HepG2 (cell line): ENCODE measurements around the gene RPL26. TPM values are rescaled to one million over a fixed set of nuclear protein-coding genes. Genes with fewer than 3 reads are reported as not detected.

ENCODE experiments used
- ARHGAP35 ChIP-seq: sonication (generic); formaldehyde crosslinking; IDR thresholded peaks from 2 replicates; pipeline ENCODE4 v1.9.0; 2022; ENCODE audit warnings: mild to moderate bottlenecking, inconsistent platforms, moderate library complexity, missing genetic modification reagents, borderline replicate concordance
- EED ChIP-seq: sonication (generic); formaldehyde crosslinking; IDR thresholded peaks from 2 replicates; pipeline ENCODE4 v1.5.0; 2020; ENCODE audit warnings: mild to moderate bottlenecking, missing genetic modification reagents
- IRX3 ChIP-seq: sonication (generic); formaldehyde crosslinking; IDR thresholded peaks from 2 replicates; pipeline ENCODE4 v1.8.1; 2023; ENCODE audit warnings: mild to moderate bottlenecking, low read depth, missing genetic modification reagents, borderline replicate concordance
- KDM1A ChIP-seq: IDR thresholded peaks from 2 replicates; pipeline ENCODE4 v1.6.1; 2016; ENCODE audit warnings: missing compliant biosample characterization
- NR2F2 ChIP-seq: IDR thresholded peaks from 2 replicates; pipeline ENCODE4 v1.6.1; 2012; ENCODE audit warnings: low read depth, inconsistent platforms, borderline replicate concordance
- RARA ChIP-seq: IDR thresholded peaks from 2 replicates; pipeline ENCODE4 v1.6.1; 2016; ENCODE audit warnings: missing genetic modification reagents, missing compliant biosample characterization
- RFX1 ChIP-seq: fragments of 450-650 bp; IDR thresholded peaks from 2 replicates; pipeline ENCODE4 v1.6.1; 2017
- SATB2 ChIP-seq: sonication (generic); formaldehyde crosslinking; IDR thresholded peaks from 2 replicates; pipeline ENCODE4 v1.5.0; 2020; ENCODE audit warnings: missing genetic modification reagents
- SPEN ChIP-seq: sonication (generic); formaldehyde crosslinking; IDR thresholded peaks from 2 replicates; pipeline ENCODE4 v1.5.1; 2020; ENCODE audit warnings: low read depth, mild to moderate bottlenecking, missing genetic modification reagents
- YY1 ChIP-seq: IDR thresholded peaks from 2 replicates; pipeline ENCODE4 v1.6.1; 2011; ENCODE audit warnings: low read length, low read depth, moderate library complexity, mild to moderate bottlenecking; ENCODE audit not compliant: insufficient read depth, insufficient replicate concordance
- ZBTB14 ChIP-seq: sonication (generic); formaldehyde crosslinking; IDR thresholded peaks from 2 replicates; pipeline ENCODE4 v1.4.0; 2020; ENCODE audit warnings: missing genetic modification reagents
- ZBTB39 ChIP-seq: sonication (generic); formaldehyde crosslinking; IDR thresholded peaks from 2 replicates; pipeline ENCODE4 v1.5.0; 2020; ENCODE audit warnings: missing genetic modification reagents
- ZGPAT ChIP-seq: IDR thresholded peaks from 2 replicates; pipeline ENCODE4 v1.6.1; 2016; ENCODE audit warnings: mild to moderate bottlenecking
- ZMAT3 ChIP-seq: sonication (generic); formaldehyde crosslinking; conservative IDR thresholded peaks from 2 replicates; pipeline ENCODE4 v1.7.0; 2021; ENCODE audit warnings: missing genetic modification reagents
- ZNF33A ChIP-seq: sonication (generic); formaldehyde crosslinking; IDR thresholded peaks from 2 replicates; pipeline ENCODE4 v1.5.1; 2020; ENCODE audit warnings: missing genetic modification reagents, mild to moderate bottlenecking, moderate library complexity, borderline replicate concordance
- ZSCAN9 ChIP-seq: IDR thresholded peaks from 2 replicates; pipeline ENCODE4 v1.6.1; 2016; ENCODE audit warnings: borderline replicate concordance
- polyA plus RNA-seq, 8 experiments: library from polyadenylated mRNA; depleted of rRNA in 3 of 8; stranded (reverse) in 7 of 8; unstranded in 1 of 8; fragments of >200 nt; fragmentation: Illumina TruSeq in 4 of 8; extraction: Trizol in 4 of 8; gene quantifications; 2 replicates each; pipeline versions ENCODE4 v1.2.1 to v1.2.3, GENCODE V29; 2011 to 2016; ENCODE audit warnings: low read depth in 4 of 8, missing spikeins in 1 of 8, mixed read lengths in 1 of 8; ENCODE audit not compliant: insufficient read depth in 1 of 8
- total RNA-seq, 5 experiments: library from RNA; depleted of rRNA; stranded (reverse); fragments of >200 nt; fragmentation: Illumina TruSeq; extraction: Trizol; gene quantifications; 2 replicates each; pipeline ENCODE4 v1.2.3, GENCODE V29; 2016; ENCODE audit warnings: low read depth in 1 of 5
- TF ChIP-seq, protein P1 (sequence below): sonication (generic); formaldehyde crosslinking; IDR thresholded peaks from 2 replicates; pipeline ENCODE4 v1.4.0; 2020; ENCODE audit warnings: missing genetic modification reagents, borderline replicate concordance
- TF ChIP-seq, protein P2 (sequence below): sonication (generic); formaldehyde crosslinking; IDR thresholded peaks from 2 replicates; pipeline ENCODE4 v1.4.0; 2020; ENCODE audit warnings: missing genetic modification reagents
- TF ChIP-seq, protein P3 (sequence below): IDR thresholded peaks from 2 replicates; pipeline ENCODE4 v1.6.1; 2016; ENCODE audit warnings: missing compliant biosample characterization, missing genetic modification reagents, borderline replicate concordance

Gene RPL26
- total and polyA plus RNA-seq, 2 of the 13 experiments (the other 11 are each of a cell fraction or from before 2014, with no cell fraction given): 2,817 to 3,529 TPM

- TF ChIP-seq, protein P1, sequence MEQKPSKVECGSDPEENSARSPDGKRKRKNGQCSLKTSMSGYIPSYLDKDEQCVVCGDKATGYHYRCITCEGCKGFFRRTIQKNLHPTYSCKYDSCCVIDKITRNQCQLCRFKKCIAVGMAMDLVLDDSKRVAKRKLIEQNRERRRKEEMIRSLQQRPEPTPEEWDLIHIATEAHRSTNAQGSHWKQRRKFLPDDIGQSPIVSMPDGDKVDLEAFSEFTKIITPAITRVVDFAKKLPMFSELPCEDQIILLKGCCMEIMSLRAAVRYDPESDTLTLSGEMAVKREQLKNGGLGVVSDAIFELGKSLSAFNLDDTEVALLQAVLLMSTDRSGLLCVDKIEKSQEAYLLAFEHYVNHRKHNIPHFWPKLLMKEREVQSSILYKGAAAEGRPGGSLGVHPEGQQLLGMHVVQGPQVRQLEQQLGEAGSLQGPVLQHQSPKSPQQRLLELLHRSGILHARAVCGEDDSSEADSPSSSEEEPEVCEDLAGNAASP: peak; percentile 62; the same call in 1 of the 2 replicates
- TF ChIP-seq ZMAT3 (CRISPR knock-in tag) (no peak), IRX3 (no peak), ZGPAT (CRISPR knock-in tag) (0 out of 2 replicates have a peak, but pooled peaks have one; percentile 42), NR2F2 (no peak), ZBTB14 (CRISPR knock-in tag) (no peak), RFX1 (no peak), ZNF33A (no peak), EED (CRISPR knock-in tag) (no peak), SATB2 (CRISPR knock-in tag) (no peak), SPEN (CRISPR knock-in tag) (0 out of 2 replicates have a peak, but pooled peaks have one; percentile 32), ZBTB39 (CRISPR knock-in tag) (no peak), ARHGAP35 (no peak), RARA (0 out of 2 replicates have a peak, but pooled peaks have one; percentile 21), KDM1A (no peak), ZSCAN9 (peak; percentile 81; the same call in 1 of the 2 replicates), YY1 (no peak)
- TF ChIP-seq, protein P2, sequence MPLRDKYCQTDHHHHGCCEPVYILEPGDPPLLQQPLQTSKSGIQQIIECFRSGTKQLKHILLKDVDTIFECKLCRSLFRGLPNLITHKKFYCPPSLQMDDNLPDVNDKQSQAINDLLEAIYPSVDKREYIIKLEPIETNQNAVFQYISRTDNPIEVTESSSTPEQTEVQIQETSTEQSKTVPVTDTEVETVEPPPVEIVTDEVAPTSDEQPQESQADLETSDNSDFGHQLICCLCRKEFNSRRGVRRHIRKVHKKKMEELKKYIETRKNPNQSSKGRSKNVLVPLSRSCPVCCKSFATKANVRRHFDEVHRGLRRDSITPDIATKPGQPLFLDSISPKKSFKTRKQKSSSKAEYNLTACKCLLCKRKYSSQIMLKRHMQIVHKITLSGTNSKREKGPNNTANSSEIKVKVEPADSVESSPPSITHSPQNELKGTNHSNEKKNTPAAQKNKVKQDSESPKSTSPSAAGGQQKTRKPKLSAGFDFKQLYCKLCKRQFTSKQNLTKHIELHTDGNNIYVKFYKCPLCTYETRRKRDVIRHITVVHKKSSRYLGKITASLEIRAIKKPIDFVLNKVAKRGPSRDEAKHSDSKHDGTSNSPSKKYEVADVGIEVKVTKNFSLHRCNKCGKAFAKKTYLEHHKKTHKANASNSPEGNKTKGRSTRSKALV (CRISPR knock-in tag): no peak
- TF ChIP-seq, protein P3, sequence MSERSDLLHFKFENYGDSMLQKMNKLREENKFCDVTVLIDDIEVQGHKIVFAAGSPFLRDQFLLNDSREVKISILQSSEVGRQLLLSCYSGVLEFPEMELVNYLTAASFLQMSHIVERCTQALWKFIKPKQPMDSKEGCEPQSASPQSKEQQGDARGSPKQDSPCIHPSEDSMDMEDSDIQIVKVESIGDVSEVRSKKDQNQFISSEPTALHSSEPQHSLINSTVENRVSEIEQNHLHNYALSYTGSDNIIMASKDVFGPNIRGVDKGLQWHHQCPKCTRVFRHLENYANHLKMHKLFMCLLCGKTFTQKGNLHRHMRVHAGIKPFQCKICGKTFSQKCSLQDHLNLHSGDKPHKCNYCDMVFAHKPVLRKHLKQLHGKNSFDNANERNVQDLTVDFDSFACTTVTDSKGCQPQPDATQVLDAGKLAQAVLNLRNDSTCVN (CRISPR knock-in tag): peak; percentile 69
Measured at GRCh38 chr17:8409966-8410882, 27.2 kb upstream of the RPL26 start (continued).
